ENCODE results near the gene WIZ.

Gene WIZ

DNA sequence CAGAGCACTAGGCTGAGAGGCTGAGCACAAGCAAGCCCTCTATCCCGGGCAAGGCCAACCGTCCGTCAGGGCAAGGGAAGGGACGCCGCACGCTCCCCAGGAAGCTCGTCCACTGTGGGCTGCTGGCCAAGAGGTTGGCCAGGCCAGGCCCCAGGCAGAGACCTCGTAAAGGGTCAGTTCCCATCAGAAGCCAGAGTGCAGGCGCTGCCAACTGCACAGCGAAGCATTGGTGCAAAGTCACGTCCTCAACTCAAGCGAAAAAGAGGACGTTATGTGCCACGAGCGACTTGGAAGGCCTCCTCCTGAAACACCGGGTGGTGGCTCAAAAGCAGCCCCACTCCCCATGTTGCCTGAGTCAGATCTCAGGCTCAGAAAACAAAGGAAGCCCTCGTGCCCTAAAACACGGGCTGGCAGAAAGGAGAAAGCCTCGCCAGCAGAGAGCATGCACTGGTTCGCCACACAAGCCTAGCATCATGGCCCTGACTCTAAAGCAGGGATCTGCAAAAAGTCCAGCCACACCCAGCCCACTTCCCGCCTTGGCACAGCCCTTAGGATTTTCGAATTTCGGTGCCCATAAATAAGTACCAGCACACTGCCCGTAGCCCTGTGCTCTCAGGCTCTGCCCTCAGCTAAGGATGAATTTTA lies 74.8 kb downstream of the WIZ start:
- DNase-seq (ENCODE audit: low spot score), result no peak

DNA sequence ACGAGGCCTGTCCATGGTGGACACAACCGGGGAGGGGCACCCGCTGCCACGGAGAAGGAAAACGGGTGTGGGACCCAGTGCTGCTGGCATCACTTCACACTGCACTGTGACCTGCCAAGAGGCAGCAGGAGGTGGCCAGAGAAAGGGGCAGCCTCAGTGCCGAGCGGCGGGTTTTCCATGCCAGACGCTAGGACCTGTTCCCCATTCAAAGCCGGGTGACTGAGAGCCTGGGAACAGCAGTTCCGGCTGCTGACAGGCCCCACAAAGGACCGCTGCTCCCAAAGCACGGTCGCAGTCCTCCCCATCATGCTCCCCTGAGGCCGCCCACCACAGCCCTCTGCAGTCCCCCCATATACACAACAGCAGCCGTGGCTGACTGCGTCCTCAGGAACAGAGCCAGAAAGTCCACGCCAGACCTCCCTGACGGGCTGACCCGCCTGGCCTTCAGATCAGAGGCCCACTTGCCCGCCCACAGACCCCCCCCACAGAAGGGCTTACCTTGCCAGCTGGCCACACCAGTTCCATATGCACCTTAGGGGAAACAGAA lies 75.6 kb downstream of the WIZ start:
- no peak for DNase-seq (ENCODE audit: low spot score)

DNA sequence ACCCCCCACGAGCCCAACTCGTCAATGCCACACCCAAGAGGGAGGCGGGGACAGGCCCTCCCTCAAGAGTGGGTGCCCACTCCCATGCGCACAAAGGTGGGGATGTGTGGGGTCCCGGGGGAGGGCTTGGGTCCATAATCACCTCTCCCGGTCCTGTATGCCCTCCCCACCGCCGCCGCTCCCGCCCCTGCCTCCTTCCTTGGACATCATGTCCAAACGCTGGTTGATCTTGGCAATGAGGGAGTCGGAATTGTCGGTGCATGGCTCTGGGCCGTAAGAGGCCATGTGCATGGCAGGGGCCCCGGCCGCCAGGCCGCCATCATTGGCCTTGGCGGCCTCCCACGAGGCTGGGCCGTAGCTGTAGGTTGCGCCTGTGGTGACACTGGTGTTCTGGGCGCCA lies 76.1 kb downstream of the WIZ start:
- no peak for DNase-seq (ENCODE audit: low spot score)

DNA sequence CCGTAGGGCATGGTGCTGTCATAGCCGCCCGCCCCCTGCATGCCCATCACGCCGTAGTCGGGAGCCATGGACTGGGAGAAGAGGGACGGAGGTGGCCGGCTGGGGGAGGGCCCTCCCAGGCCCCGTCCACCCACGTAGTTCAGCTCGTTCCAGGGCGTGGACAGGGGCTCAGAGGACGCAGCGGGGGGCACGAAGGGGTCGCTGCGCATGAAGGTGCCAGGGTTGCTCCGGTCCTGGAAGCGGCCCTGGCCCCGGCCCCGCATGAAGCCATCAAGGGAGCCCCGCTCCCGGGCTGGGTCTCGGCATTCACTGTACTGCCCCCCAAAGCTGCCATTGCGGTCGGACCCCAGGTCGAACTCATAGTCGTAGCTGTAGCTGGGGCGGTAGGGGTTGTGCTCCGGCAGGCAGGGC lies 76.9 kb downstream of the WIZ start:
- no peak for DNase-seq (ENCODE audit: low spot score)

DNA sequence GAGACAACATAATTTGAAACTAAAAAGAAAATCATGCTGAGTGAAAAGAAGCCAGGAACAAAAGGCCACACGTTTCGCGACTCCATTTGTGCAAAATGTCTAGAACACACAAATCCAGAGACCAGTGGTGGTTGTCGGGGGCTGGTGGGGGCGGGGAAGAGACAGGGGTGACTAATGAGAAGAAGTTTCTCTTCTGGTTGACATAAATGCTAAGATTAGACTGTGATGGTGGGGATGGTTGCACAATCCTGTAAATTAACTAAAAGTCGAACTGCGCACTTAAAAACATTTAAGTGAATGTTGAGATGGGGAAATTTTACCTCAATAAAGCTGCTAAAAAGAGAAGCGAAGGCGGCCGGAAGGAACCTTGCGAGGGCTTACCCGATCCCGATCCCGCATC lies 77.3 kb downstream of the WIZ start:
- no peak for DNase-seq (ENCODE audit: low spot score)

DNA sequence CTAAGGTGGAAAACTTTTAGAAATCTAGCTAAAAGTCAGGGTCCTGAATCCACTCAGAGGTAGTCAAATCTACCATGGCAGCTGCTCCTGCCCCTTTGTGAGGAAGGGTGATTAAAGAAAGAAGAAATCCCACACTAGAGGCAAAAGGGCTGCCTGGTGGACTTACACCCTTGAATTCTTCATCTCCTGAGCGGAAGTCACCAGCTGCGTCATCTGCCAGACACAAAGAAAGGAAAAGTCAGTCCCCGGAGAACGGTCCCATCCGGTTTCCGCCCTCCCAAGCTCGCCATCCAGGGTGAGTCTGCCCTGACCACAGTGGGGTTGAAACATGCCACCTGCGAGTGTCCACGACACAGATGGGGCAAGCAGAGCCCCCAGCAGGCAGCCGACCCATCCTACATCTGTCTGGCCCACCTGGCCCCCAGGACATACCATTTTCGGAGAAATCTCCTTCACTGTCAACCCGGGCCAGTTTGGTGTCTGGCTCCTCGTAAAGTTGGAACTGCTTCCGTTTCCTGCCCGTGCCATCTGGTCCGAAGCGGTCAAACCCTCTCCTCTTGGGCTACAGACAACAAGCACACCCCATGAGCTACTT lies 77.9 kb downstream of the WIZ start:
- no peak for DNase-seq (ENCODE audit: low spot score)

DNA sequence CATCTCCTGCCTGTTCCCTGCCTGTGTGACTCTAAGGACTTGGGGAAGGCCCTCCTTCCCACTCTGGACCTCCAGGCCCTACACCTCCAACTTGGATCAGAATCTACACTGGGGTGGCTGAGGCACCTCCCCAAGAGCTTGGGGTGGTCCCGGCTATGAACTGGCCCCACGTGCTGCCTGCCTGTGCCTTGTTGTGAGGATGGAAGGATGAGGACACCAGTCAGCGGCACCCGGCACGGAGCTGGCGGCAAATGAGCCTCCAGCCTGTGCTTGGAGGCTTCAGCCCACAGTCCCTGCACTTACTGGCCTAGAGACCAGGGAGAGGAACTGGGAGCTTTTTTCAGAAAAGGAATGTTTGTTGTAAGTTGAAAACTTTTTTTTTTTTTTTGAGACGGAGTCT lies 78.6 kb downstream of the WIZ start:
- no peak for DNase-seq (ENCODE audit: low spot score)
